HG03571 (cell line): Measurements from ENCODE around the gene FCHSD1.
A peak's percentile ranks its signal among the peaks of the same experiment; 100 is the strongest.

Experiments
- ATAC-seq: cut with Tn5 transposase; IDR thresholded peaks from one replicate; pipeline ENCODE4 v1.9.1; 2021; ENCODE audit not compliant: unreplicated experiment

The FCHSD1 gene

GRCh38 chr5:141646026-141646425 lies 5.2 kb downstream of the FCHSD1 start:
- ATAC-seq = no peak

- ATAC-seq = no peak
These were observed 9.5 kb downstream of the FCHSD1 start for GRCh38 chr5:141641634-141642267.

- no peak for ATAC-seq
These were observed 10.5 kb downstream of the FCHSD1 start for GRCh38 chr5:141640698-141641097.

- no peak for ATAC-seq
These were observed 11.2 kb downstream of the FCHSD1 start for GRCh38 chr5:141640051-141640415.

- ATAC-seq = no peak
These were observed 11.7 kb downstream of the FCHSD1 start for GRCh38 chr5:141639357-141640050.

GRCh38 chr5:141638771-141639170 lies 12.4 kb downstream of the FCHSD1 start:
- ATAC-seq = no peak

- ATAC-seq = no peak
These were observed 13.3 kb downstream of the FCHSD1 start for GRCh38 chr5:141637767-141638419.

- peak; percentile 12 for ATAC-seq
These were observed 14.0 kb downstream of the FCHSD1 start for GRCh38 chr5:141637123-141637766.

GRCh38 chr5:141636413-141637122 lies 14.7 kb downstream of the FCHSD1 start, which contains the start of the genes HDAC3 and RELL2:
Gene HDAC3, minus strand, starts transcription at chr5:141636849. Its CDS starts 59 bp downstream, at chr5:141636790.
Gene RELL2, plus strand, starts transcription at chr5:141636997. Its CDS starts 1,229 bp downstream, at chr5:141638226.
- ATAC-seq = peak; percentile 73

- no peak for ATAC-seq
These were observed 15.2 kb downstream of the FCHSD1 start for GRCh38 chr5:141636106-141636412.

- ATAC-seq = no peak
These were observed 15.6 kb downstream of the FCHSD1 start for GRCh38 chr5:141635646-141636045.

GRCh38 chr5:141634720-141635119 lies 16.5 kb downstream of the FCHSD1 start:
- ATAC-seq = no peak

- ATAC-seq = peak; percentile 65
These were observed 17.2 kb downstream of the FCHSD1 start for GRCh38 chr5:141633871-141634561.

- no peak for ATAC-seq
These were observed 18.6 kb downstream of the FCHSD1 start for GRCh38 chr5:141632650-141633049.

GRCh38 chr5:141630570-141631140 lies 20.6 kb downstream of the FCHSD1 start:
- ATAC-seq = no peak

GRCh38 chr5:141628175-141628788 lies 22.9 kb downstream of the FCHSD1 start:
- no peak for ATAC-seq

- no peak for ATAC-seq
These were observed 27.6 kb downstream of the FCHSD1 start for GRCh38 chr5:141623611-141624010.

- ATAC-seq = peak; percentile 36
These were observed 28.0 kb downstream of the FCHSD1 start for GRCh38 chr5:141623186-141623585.

- peak; percentile 82 for ATAC-seq
These were observed 32.2 kb downstream of the FCHSD1 start, which contains the start of gene DIAPH1 for GRCh38 chr5:141618804-141619554. Gene DIAPH1, minus strand, starts transcription at chr5:141619000. Its CDS starts 86 bp downstream, at chr5:141618914.
